GM23338 (cell line): ENCODE data around the gene OR2M7. TPM values are rescaled to one million over a fixed set of nuclear protein-coding genes. Genes with fewer than 3 reads are reported as not detected.

Experiments used
- ATAC-seq: fragments of 200-7000 bp; cut with Tn5 transposase; 3 replicates; pipeline ENCODE4 v1.9.1; 2020
- DNase-seq: peaks from one replicate; pipeline ENCODE4 v3.0.0-alpha.2; 2015; ENCODE audit warnings: low spot score
- H2AFZ ChIP-seq: fragments of 200-600 bp; sonication (generic); 2 replicates; pipeline ENCODE4 v1.8.0; 2016; ENCODE audit warnings: antibody characterized with exemption, mild to moderate bottlenecking, moderate library complexity
- H3F3A ChIP-seq: fragments of 200-600 bp; sonication (generic); replicated peaks from 2 replicates; pipeline ENCODE4 v1.8.0; 2017; ENCODE audit warnings: antibody characterized with exemption, mixed run types, low read depth
- H3K27ac ChIP-seq: fragments of 200-600 bp; sonication (generic); 2 replicates; pipeline ENCODE4 v1.6.1; 2016; ENCODE audit warnings: low read depth
- H3K27me3 ChIP-seq: fragments of 200-600 bp; sonication (generic); 2 replicates; pipeline ENCODE4 v1.8.0; 2016; ENCODE audit warnings: mild to moderate bottlenecking, mixed run types, moderate library complexity; ENCODE audit not compliant: insufficient read depth
- H3K36me3 ChIP-seq: fragments of 200-600 bp; sonication (generic); 2 replicates; pipeline ENCODE4 v1.8.0; 2016; ENCODE audit warnings: mild to moderate bottlenecking; ENCODE audit not compliant: insufficient read depth
- H3K4me1 ChIP-seq: fragments of 200-600 bp; sonication (generic); 2 replicates; pipeline ENCODE4 v1.8.0; 2016; ENCODE audit warnings: mild to moderate bottlenecking, moderate library complexity; ENCODE audit not compliant: insufficient read depth
- H3K4me2 ChIP-seq: fragments of 200-600 bp; sonication (generic); 2 replicates; pipeline ENCODE4 v1.7.1; 2017; ENCODE audit warnings: mixed run types
- H3K4me3 ChIP-seq: fragments of 200-600 bp; sonication (generic); 2 replicates; pipeline ENCODE4 v1.6.1; 2016; ENCODE audit warnings: mixed run types
- H3K79me2 ChIP-seq: fragments of 200-600 bp; sonication (generic); replicated peaks from 2 replicates; pipeline ENCODE4 v1.8.0; 2017; ENCODE audit warnings: mild to moderate bottlenecking; ENCODE audit not compliant: insufficient read depth
- H3K9me2 ChIP-seq: fragments of 200-600 bp; sonication (generic); 2 replicates; pipeline ENCODE4 v1.8.0; 2017; ENCODE audit not compliant: insufficient read depth
- H4K20me1 ChIP-seq: fragments of 200-600 bp; sonication (generic); replicated peaks from 2 replicates; pipeline ENCODE4 v1.8.0; 2017; ENCODE audit warnings: mild to moderate bottlenecking; ENCODE audit not compliant: insufficient read depth
- H3K27ac Mint-ChIP-seq: 2 replicates; pipeline ENCODE4 v1.8.0; 2020; ENCODE audit warnings: inconsistent platforms, mild to moderate bottlenecking, moderate library complexity, mixed read lengths
- H3K27me3 Mint-ChIP-seq: 3 replicates; pipeline ENCODE4 v1.8.0; 2022; ENCODE audit warnings: low read depth, mild to moderate bottlenecking, moderate library complexity, mixed read lengths, inconsistent platforms; ENCODE audit not compliant: insufficient read depth, poor library complexity
- H3K36me3 Mint-ChIP-seq: 3 replicates; pipeline ENCODE4 v1.8.0; 2021; ENCODE audit warnings: low read depth, mild to moderate bottlenecking, inconsistent platforms, moderate library complexity, mixed read lengths
- H3K4me1 Mint-ChIP-seq: 3 replicates; pipeline ENCODE4 v1.8.0; 2020; ENCODE audit warnings: mild to moderate bottlenecking, inconsistent platforms, mixed read lengths
- H3K4me3 Mint-ChIP-seq: 3 replicates; pipeline ENCODE4 v1.8.0; 2021; ENCODE audit warnings: moderate library complexity, mild to moderate bottlenecking, inconsistent platforms, mixed read lengths
- H3K9me3 Mint-ChIP-seq: 3 replicates; pipeline ENCODE4 v1.8.0; 2020; ENCODE audit warnings: moderate library complexity, mild to moderate bottlenecking, inconsistent platforms, mixed read lengths
- CREB1 ChIP-seq: fragments of 250-450 bp; sonication (Bioruptor Pico); IDR thresholded peaks from 2 replicates; pipeline ENCODE4 v1.5.0; 2020; ENCODE audit warnings: low read depth, mild to moderate bottlenecking, moderate library complexity
- EZH2 ChIP-seq: fragments of 200-600 bp; sonication (generic); IDR thresholded peaks from one replicate; pipeline ENCODE4 v1.8.0; 2017; ENCODE audit warnings: antibody characterized with exemption, mild to moderate bottlenecking, low read depth; ENCODE audit not compliant: unreplicated experiment
- EZH2phosphoT487 ChIP-seq: fragments of 200-600 bp; sonication (generic); IDR thresholded peaks from one replicate; pipeline ENCODE4 v1.8.1; 2018; ENCODE audit warnings: antibody characterized with exemption; ENCODE audit not compliant: unreplicated experiment
- JUNB ChIP-seq: IDR thresholded peaks from one replicate; pipeline ENCODE4 v1.6.1; 2016; ENCODE audit warnings: antibody characterized with exemption; ENCODE audit not compliant: unreplicated experiment
- NANOG ChIP-seq: IDR thresholded peaks from 2 replicates; pipeline ENCODE4 v1.6.1; 2016; ENCODE audit warnings: antibody characterized with exemption, borderline replicate concordance
- POLR2AphosphoS5 ChIP-seq: IDR thresholded peaks from 2 replicates; pipeline ENCODE4 v1.6.1; 2016; ENCODE audit warnings: antibody characterized with exemption, low read depth
- STAT1 ChIP-seq: IDR thresholded peaks from one replicate; pipeline ENCODE4 v1.6.1; 2016; ENCODE audit warnings: antibody characterized with exemption; ENCODE audit not compliant: unreplicated experiment
- ZNF114 ChIP-seq: fragments of 250-450 bp; sonication (Bioruptor Pico); IDR thresholded peaks from 2 replicates; pipeline ENCODE4 v1.5.0; 2020; ENCODE audit warnings: mild to moderate bottlenecking, moderate library complexity
- ZNF331 ChIP-seq: fragments of 250-450 bp; sonication (Bioruptor Pico); IDR thresholded peaks from 2 replicates; pipeline ENCODE4 v1.5.0; 2020; ENCODE audit warnings: low read depth, mild to moderate bottlenecking, moderate library complexity
- polyA plus RNA-seq: library from polyadenylated mRNA; unstranded; fragments of >200 nt; fragmentation: Nextera tagmentation; extraction: Ambion mirVana; gene quantifications from 2 replicates; pipeline ENCODE4 v1.2.1, GENCODE V29; 2016
- total RNA-seq: library from RNA; depleted of rRNA; stranded (reverse); fragments of >200 nt; shearing (Covaris generic); gene quantifications from 2 replicates; pipeline ENCODE4 v1.2.3, GENCODE V29; 2014
- TF ChIP-seq, protein P1 (sequence below), 2 experiments: fragments of 200-600 bp in 1 of 2; sonication (generic) in 1 of 2; conservative IDR thresholded peaks; 2 replicates each; pipeline versions ENCODE4 v1.5.1 to v1.6.1; 2016 to 2017; ENCODE audit warnings: antibody characterized with exemption in 2 of 2, low read depth in 2 of 2, mild to moderate bottlenecking in 2 of 2, moderate library complexity in 1 of 2
- TF ChIP-seq, protein P2 (sequence below): IDR thresholded peaks from 2 replicates; pipeline ENCODE4 v1.6.1; 2016; ENCODE audit warnings: antibody characterized with exemption
- TF ChIP-seq, protein P3 (sequence below): IDR thresholded peaks from one replicate; pipeline ENCODE4 v1.6.1; 2018; ENCODE audit warnings: antibody characterized with exemption; ENCODE audit not compliant: unreplicated experiment

The OR2M7 gene
- total and polyA plus RNA-seq, 2 experiments from 2014 or later = not detected

DNA sequence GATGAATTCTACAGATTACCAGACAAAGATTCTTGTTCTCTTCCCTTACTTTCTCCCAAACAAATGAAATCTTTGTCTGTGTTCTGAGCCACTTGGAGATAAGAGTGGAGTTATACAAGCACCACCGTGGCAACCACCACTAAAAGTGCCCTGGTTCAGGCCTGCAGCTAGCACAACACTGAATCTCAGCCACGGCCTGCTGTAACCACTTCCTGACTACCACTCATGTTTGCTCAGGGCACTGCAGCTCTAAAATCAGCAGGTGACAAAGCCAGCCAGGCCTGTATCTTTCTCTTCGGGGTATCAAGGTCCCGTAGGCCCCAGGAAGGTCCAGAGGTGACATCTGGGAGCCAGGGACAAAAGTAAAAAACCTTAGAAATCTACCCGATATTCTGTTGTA, 48.0 kb upstream of the OR2M7 start:
- peaks cover 40% of the 10 kb centered on the region for H3K36me3 Mint-ChIP-seq
- no peaks in the 10 kb centered on the region for H3K79me2 ChIP-seq
- H3F3A ChIP-seq = no peaks in the 10 kb centered on the region
- H3K36me3 ChIP-seq = 0 out of 2 replicates have a peak, but pooled peaks cover 10% of the 10 kb centered on the region
- no peaks in the 10 kb centered on the region for H3K27me3 ChIP-seq
- H3K27ac Mint-ChIP-seq = no peak overlapping the region
- H2AFZ ChIP-seq = no peak overlapping the region
- DNase-seq = no peak
- H3K27me3 Mint-ChIP-seq = no peaks in the 10 kb centered on the region
- ATAC-seq = no peak
- H3K4me1 ChIP-seq = no peaks in the 10 kb centered on the region
- no peak overlapping the region for H3K27ac ChIP-seq
- H3K4me3 ChIP-seq = no peak overlapping the region
- H4K20me1 ChIP-seq = no peaks in the 10 kb centered on the region
- TF ChIP-seq, protein P1, sequence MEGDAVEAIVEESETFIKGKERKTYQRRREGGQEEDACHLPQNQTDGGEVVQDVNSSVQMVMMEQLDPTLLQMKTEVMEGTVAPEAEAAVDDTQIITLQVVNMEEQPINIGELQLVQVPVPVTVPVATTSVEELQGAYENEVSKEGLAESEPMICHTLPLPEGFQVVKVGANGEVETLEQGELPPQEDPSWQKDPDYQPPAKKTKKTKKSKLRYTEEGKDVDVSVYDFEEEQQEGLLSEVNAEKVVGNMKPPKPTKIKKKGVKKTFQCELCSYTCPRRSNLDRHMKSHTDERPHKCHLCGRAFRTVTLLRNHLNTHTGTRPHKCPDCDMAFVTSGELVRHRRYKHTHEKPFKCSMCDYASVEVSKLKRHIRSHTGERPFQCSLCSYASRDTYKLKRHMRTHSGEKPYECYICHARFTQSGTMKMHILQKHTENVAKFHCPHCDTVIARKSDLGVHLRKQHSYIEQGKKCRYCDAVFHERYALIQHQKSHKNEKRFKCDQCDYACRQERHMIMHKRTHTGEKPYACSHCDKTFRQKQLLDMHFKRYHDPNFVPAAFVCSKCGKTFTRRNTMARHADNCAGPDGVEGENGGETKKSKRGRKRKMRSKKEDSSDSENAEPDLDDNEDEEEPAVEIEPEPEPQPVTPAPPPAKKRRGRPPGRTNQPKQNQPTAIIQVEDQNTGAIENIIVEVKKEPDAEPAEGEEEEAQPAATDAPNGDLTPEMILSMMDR (conservative IDR thresholded peaks at IDR 0.05; ENCODE audit: low read depth in 2 of 2) = no peak
- TF ChIP-seq STAT1 = no peak
- no peak for TF ChIP-seq ZNF331 (CRISPR knock-in tag)
- no peak for TF ChIP-seq NANOG
- TF ChIP-seq, protein P2, sequence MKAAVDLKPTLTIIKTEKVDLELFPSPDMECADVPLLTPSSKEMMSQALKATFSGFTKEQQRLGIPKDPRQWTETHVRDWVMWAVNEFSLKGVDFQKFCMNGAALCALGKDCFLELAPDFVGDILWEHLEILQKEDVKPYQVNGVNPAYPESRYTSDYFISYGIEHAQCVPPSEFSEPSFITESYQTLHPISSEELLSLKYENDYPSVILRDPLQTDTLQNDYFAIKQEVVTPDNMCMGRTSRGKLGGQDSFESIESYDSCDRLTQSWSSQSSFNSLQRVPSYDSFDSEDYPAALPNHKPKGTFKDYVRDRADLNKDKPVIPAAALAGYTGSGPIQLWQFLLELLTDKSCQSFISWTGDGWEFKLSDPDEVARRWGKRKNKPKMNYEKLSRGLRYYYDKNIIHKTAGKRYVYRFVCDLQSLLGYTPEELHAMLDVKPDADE = no peak
- no peak for TF ChIP-seq CREB1 (CRISPR knock-in tag)
- TF ChIP-seq POLR2AphosphoS5 = no peak
- TF ChIP-seq, protein P3, sequence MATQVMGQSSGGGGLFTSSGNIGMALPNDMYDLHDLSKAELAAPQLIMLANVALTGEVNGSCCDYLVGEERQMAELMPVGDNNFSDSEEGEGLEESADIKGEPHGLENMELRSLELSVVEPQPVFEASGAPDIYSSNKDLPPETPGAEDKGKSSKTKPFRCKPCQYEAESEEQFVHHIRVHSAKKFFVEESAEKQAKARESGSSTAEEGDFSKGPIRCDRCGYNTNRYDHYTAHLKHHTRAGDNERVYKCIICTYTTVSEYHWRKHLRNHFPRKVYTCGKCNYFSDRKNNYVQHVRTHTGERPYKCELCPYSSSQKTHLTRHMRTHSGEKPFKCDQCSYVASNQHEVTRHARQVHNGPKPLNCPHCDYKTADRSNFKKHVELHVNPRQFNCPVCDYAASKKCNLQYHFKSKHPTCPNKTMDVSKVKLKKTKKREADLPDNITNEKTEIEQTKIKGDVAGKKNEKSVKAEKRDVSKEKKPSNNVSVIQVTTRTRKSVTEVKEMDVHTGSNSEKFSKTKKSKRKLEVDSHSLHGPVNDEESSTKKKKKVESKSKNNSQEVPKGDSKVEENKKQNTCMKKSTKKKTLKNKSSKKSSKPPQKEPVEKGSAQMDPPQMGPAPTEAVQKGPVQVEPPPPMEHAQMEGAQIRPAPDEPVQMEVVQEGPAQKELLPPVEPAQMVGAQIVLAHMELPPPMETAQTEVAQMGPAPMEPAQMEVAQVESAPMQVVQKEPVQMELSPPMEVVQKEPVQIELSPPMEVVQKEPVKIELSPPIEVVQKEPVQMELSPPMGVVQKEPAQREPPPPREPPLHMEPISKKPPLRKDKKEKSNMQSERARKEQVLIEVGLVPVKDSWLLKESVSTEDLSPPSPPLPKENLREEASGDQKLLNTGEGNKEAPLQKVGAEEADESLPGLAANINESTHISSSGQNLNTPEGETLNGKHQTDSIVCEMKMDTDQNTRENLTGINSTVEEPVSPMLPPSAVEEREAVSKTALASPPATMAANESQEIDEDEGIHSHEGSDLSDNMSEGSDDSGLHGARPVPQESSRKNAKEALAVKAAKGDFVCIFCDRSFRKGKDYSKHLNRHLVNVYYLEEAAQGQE = no peak
- TF ChIP-seq ZNF114 (CRISPR knock-in tag) = no peak
- no peak for TF ChIP-seq JUNB
- no peak for TF ChIP-seq EZH2
- no peak for TF ChIP-seq EZH2phosphoT487
- H3K9me2 ChIP-seq = no peaks in the 10 kb centered on the region
- H3K4me2 ChIP-seq = no peak overlapping the region
- H3K9me3 Mint-ChIP-seq = peaks cover 98% of the 10 kb centered on the region
- no peaks in the 10 kb centered on the region for H3K4me1 Mint-ChIP-seq
- H3K4me3 Mint-ChIP-seq = no peak overlapping the region
